ENCODE data around the gene AREL1. TPM values are rescaled to one million over a fixed set of nuclear protein-coding genes. Genes with fewer than 3 reads are reported as not detected.

Gene AREL1
- total RNA-seq, 2 experiments from 2014 or later = 30.6 to 35.9 TPM

GRCh38 chr14:74720526-74720925 lies 7.6 kb upstream of the AREL1 start:
- POLR2A ChIA-PET = no interaction called here

GRCh38 chr14:74713395-74713735 lies 485 bp upstream of the AREL1 start:
- Histone ChIP-seq H3K27me3 (ENCODE audit: control insufficient read depth in 1 of 2, insufficient read depth in 2 of 2, low read length in 2 of 2) (no peaks in the 10 kb centered on the region), H3K4me3 (ENCODE audit: low read length) (peak overlapping the region; percentile 76), H3K4me1 (ENCODE audit: insufficient read depth, low read length) (peaks cover 12% of the 10 kb centered on the region), H3K27ac (ENCODE audit: low read depth in 1 of 2, low read length in 2 of 2) (peak overlapping the region; percentile 76 to 81), H3K36me3 (ENCODE audit: insufficient read depth, low read length) (peaks cover 34% of the 10 kb centered on the region), H3K9me3 (ENCODE audit: control insufficient read depth in 1 of 2, insufficient read depth in 1 of 2, low read length in 2 of 2) (no peaks in the 10 kb centered on the region)
- no peaks in the 10 kb centered on the region for H3K27me3 Mint-ChIP-seq
- ATAC-seq (ENCODE audit: poor library complexity) (no peak), DNase-seq (no peak)
- ChIA-PET CTCF (interaction anchor here (1.5 to 1.6 kb wide), 2 partner anchors 50 to 105 kb away, joined by 3 to 4 read pairs; partner anchors contain the start of gene YLPM1), POLR2A (interaction anchor here (0.6 kb wide), 1 partner anchor 376 kb away, joined by 3 read pairs; no protein-coding TSS in a partner anchor)
- H3K4me3 Mint-ChIP-seq = peak overlapping the region; percentile 90
- no peaks in the 10 kb centered on the region for H3K9me3 Mint-ChIP-seq
- no peak for TF ChIP-seq CTCF (IDR thresholded peaks at IDR 0.05)
- peaks cover 52% of the 10 kb centered on the region for H3K36me3 Mint-ChIP-seq (ENCODE audit: low read depth)
- intact Hi-C loops (cut with DNase I, micrococcal nuclease) = loop anchor here (1.0 to 10.0 kb wide), 7 partner anchors 49 to 951 kb away; partner anchors contain the start of genes YLPM1 (in 2 of the 2), ABCD4 (in 1 of the 2), EIF2B2 (in 1 of the 2) and ERG28 (in 1 of the 2)
- H3K4me1 Mint-ChIP-seq (ENCODE audit: low read depth) = peaks cover 59% of the 10 kb centered on the region
- peak overlapping the region; percentile 92 for H3K27ac Mint-ChIP-seq

More at GRCh38 chr14:74720526-74720925, 7.6 kb upstream of the AREL1 start:
- H3K4me1 Mint-ChIP-seq (ENCODE audit: low read depth) = peaks cover 4% of the 10 kb centered on the region
- no peaks in the 10 kb centered on the region for H3K9me3 Mint-ChIP-seq
- H3K27ac Mint-ChIP-seq = no peak overlapping the region
- Histone ChIP-seq H3K4me1 (ENCODE audit: insufficient read depth, low read length) (no peaks in the 10 kb centered on the region), H3K36me3 (ENCODE audit: insufficient read depth, low read length) (peaks cover 67% of the 10 kb centered on the region), H3K27me3 (ENCODE audit: control insufficient read depth in 1 of 2, insufficient read depth in 2 of 2, low read length in 2 of 2) (no peaks in the 10 kb centered on the region), H3K9me3 (ENCODE audit: control insufficient read depth in 1 of 2, insufficient read depth in 1 of 2, low read length in 2 of 2) (no peaks in the 10 kb centered on the region), H3K4me3 (ENCODE audit: low read length) (no peak overlapping the region), H3K27ac (ENCODE audit: low read depth in 1 of 2, low read length in 2 of 2) (no peak overlapping the region)
- no peak for TF ChIP-seq CTCF (IDR thresholded peaks at IDR 0.05)
- ATAC-seq (ENCODE audit: poor library complexity) (no peak), DNase-seq (no peak)
- H3K36me3 Mint-ChIP-seq (ENCODE audit: low read depth) = peaks cover 77% of the 10 kb centered on the region
- no peaks in the 10 kb centered on the region for H3K27me3 Mint-ChIP-seq
- CTCF ChIA-PET = interaction anchor here (1.2 kb wide), 1 partner anchor 20 kb away, joined by 4 read pairs; no protein-coding TSS in a partner anchor
- H3K4me3 Mint-ChIP-seq = no peak overlapping the region
- intact Hi-C loops (cut with DNase I, micrococcal nuclease) = no loop called here

DNA sequence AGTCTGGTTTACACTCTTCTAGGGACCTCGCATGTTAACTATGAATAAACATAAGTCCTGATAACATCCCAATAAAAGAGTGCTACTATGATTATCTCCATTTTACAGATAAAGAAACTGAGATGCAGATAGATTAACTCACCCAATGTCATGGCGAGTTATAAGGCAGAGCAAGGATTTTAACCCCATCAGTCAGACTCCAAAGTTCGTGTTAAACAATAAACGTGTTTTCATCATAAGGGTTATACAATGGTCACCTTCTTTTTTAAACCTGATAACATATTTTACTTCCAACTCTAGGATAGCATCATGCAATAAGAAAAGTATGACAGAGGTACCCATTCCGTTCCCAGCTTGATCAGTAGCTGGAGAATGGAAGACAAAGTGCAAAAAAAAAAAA lies 1.2 kb downstream of the AREL1 start:
- no peak overlapping the region for H3K27ac ChIP-seq (ENCODE audit: low read depth in 1 of 2, low read length in 2 of 2)
- intact Hi-C loops (cut with DNase I, micrococcal nuclease) = loop anchor here (2.0 to 10.0 kb wide), 6 partner anchors 51 to 953 kb away; partner anchors contain the start of genes YLPM1 (in 2 of the 2), ABCD4 (in 1 of the 2), EIF2B2 (in 1 of the 2) and ERG28 (in 1 of the 2)
- no peak for DNase-seq
- no peaks in the 10 kb centered on the region for H3K9me3 ChIP-seq (ENCODE audit: control insufficient read depth in 1 of 2, insufficient read depth in 1 of 2, low read length in 2 of 2)
- POLR2A ChIA-PET = interaction anchor here (0.7 to 1.2 kb wide), 2 partner anchors 52 to 93 kb away, joined by 3 to 4 read pairs; partner anchors contain the start of gene YLPM1
- Mint-ChIP-seq H3K36me3 (ENCODE audit: low read depth) (peaks cover 37% of the 10 kb centered on the region), H3K4me3 (peak overlapping the region; percentile 90), H3K9me3 (no peaks in the 10 kb centered on the region), H3K4me1 (ENCODE audit: low read depth) (peaks cover 68% of the 10 kb centered on the region), H3K27me3 (no peaks in the 10 kb centered on the region), H3K27ac (peak overlapping the region; percentile 92)
- CTCF ChIA-PET = interaction anchor here (1.2 kb wide), 1 partner anchor 52 kb away, joined by 6 read pairs; the partner anchor contains the start of gene YLPM1
- no peak for ATAC-seq (ENCODE audit: poor library complexity)
- no peak overlapping the region for H3K4me3 ChIP-seq (ENCODE audit: low read length)
- no peaks in the 10 kb centered on the region for H3K27me3 ChIP-seq (ENCODE audit: control insufficient read depth in 1 of 2, insufficient read depth in 2 of 2, low read length in 2 of 2)
- H3K36me3 ChIP-seq (ENCODE audit: insufficient read depth, low read length) = peaks cover 19% of the 10 kb centered on the region
- no peak for TF ChIP-seq CTCF (IDR thresholded peaks at IDR 0.05)
- H3K4me1 ChIP-seq (ENCODE audit: insufficient read depth, low read length) = peaks cover 12% of the 10 kb centered on the region

Measured in CD4-positive, alpha-beta T cell (primary cell).